ENCODE results near the gene MACROD1.

DNA sequence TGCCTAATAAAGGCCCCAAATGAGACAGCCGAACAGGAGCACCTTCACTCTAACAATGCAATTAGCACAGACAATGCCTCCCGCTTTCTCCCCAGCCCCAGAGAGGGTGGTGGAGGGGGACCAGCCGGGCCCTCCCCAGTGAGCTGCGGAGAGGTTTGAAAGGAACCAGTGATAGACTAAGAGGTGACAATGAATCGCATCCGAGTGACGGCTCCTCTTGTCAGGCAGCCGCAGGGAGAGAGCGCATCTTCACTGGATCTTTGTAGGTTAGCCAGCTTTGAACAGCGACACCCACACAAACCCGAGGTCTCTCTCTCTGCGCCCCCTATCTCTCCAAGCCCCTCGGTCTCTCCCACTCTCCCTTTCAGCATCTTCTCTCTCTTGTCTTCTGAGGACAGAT is 102.1 kb downstream of the MACROD1 start:
- TF ChIP-seq EZH2 (IDR thresholded peaks at IDR 0.05) (no peak), POLR2AphosphoS5 (IDR thresholded peaks at IDR 0.05; ENCODE audit: borderline replicate concordance, low read depth, low read length) (no peak)

Data from SK-N-MC (cell line).